ENCODE results near the gene HES1.

Gene HES1

DNA sequence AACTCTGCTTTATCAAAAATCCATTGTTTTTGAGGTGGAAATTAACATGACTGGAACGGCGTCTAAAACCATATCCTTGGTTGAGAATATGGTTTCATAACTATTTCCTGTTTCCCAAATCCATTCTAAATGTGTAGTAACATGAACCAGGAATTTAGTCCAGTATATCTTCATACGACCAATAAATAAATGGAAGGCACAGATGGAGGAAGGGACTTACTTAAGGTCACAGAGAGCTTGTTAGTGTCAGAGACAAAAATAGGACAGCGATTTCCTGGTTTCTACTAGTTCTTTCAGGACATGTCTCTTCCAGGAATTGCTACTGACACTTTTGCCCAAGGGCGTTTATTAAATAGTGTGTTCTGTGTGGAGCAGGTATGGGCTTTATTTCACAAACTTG lies 41.2 kb downstream of the HES1 start:
- H3K9me3 ChIP-seq (ENCODE audit: control insufficient read depth in 1 of 2, low read length in 2 of 2): no peaks in the 10 kb centered on the region
- no peaks in the 10 kb centered on the region for H3K36me3 ChIP-seq (ENCODE audit: control insufficient read depth in 1 of 2, insufficient read depth in 2 of 2, low read length in 2 of 2)
- H3K4me3 ChIP-seq (ENCODE audit: low read depth in 1 of 2, low read length in 2 of 2): no peak overlapping the region
- H3K27ac ChIP-seq (ENCODE audit: low read depth, low read length): no peak overlapping the region
- H3K27me3 ChIP-seq (ENCODE audit: control insufficient read depth in 1 of 2, insufficient read depth in 2 of 2, low read length in 2 of 2): no peaks in the 10 kb centered on the region
- no peaks in the 10 kb centered on the region for H3K4me1 ChIP-seq (ENCODE audit: control insufficient read depth in 1 of 2, insufficient read depth in 2 of 2, low read length in 2 of 2)
- H3K9ac ChIP-seq (ENCODE audit: low read depth in 1 of 2, low read length in 2 of 2): no peak overlapping the region

DNA sequence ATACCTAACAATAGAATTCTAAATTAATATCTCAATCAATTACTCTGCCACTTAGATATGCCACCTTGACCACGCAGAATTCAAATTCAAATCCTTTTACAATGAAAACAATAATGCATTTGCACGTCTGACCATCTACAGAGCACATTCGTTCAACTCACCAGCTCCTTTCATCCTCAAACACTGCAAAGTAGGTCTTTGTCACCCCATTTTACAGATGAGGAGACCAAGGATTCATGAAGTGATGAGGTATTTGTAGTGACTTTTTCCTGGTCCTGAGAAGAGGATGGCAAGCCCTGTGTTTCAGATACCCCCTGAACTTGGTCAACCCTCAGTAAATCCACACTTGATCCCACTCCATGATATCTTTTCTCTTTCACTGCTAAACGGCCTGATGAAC lies 42.2 kb downstream of the HES1 start:
- H3K4me1 ChIP-seq (ENCODE audit: control insufficient read depth in 1 of 2, insufficient read depth in 2 of 2, low read length in 2 of 2): no peaks in the 10 kb centered on the region
- H3K9me3 ChIP-seq (ENCODE audit: control insufficient read depth in 1 of 2, low read length in 2 of 2): no peaks in the 10 kb centered on the region
- no peaks in the 10 kb centered on the region for H3K36me3 ChIP-seq (ENCODE audit: control insufficient read depth in 1 of 2, insufficient read depth in 2 of 2, low read length in 2 of 2)
- no peak overlapping the region for H3K4me3 ChIP-seq (ENCODE audit: low read depth in 1 of 2, low read length in 2 of 2)
- H3K27ac ChIP-seq (ENCODE audit: low read depth, low read length): no peak overlapping the region
- no peaks in the 10 kb centered on the region for H3K27me3 ChIP-seq (ENCODE audit: control insufficient read depth in 1 of 2, insufficient read depth in 2 of 2, low read length in 2 of 2)
- H3K9ac ChIP-seq (ENCODE audit: low read depth in 1 of 2, low read length in 2 of 2): no peak overlapping the region

DNA sequence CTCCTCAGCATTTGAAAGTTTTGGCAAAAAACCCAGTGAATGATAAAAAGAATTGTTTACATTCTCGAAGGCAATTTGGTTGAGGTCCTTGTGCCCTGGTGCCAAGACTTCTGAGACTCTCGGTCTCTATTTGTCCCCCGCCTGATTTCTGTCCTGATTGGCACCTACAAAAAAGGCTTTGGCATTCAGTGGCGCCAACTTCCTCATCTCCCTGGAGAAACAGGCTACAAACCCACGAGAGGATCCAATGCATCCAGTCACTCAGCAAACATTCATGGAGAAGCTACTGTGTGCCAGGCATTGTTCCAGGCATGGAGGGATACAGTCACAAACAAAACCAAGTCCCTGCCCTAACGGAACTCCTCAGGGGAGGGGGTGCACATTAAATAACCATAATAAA lies 42.7 kb downstream of the HES1 start:
- no peaks in the 10 kb centered on the region for H3K4me1 ChIP-seq (ENCODE audit: control insufficient read depth in 1 of 2, insufficient read depth in 2 of 2, low read length in 2 of 2)
- H3K36me3 ChIP-seq (ENCODE audit: control insufficient read depth in 1 of 2, insufficient read depth in 2 of 2, low read length in 2 of 2): no peaks in the 10 kb centered on the region
- H3K27me3 ChIP-seq (ENCODE audit: control insufficient read depth in 1 of 2, insufficient read depth in 2 of 2, low read length in 2 of 2): no peaks in the 10 kb centered on the region

DNA sequence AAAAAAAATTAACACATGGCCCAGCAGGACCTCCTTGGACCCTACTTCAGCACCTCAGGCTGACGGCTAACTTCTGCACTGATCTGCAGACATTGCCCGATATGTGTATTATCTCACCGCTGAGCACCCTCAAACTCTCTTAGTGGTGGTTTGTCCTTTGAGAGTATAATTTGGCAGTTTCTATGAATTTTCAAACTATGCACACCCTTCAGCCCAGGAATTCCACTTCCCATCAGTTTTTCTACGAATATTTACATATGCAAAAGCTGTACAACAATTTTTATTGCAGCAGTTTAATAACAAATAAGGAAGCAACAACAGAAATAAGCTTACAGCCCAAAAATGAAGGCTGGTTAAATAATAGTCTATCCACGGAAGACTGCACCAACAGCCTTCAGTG lies 44.6 kb downstream of the HES1 start:
- no peaks in the 10 kb centered on the region for H3K27me3 ChIP-seq (ENCODE audit: control insufficient read depth in 1 of 2, insufficient read depth in 2 of 2, low read length in 2 of 2)
- no peaks in the 10 kb centered on the region for H3K9me3 ChIP-seq (ENCODE audit: control insufficient read depth in 1 of 2, low read length in 2 of 2)
- no peak overlapping the region for H3K4me3 ChIP-seq (ENCODE audit: low read depth in 1 of 2, low read length in 2 of 2)
- no peaks in the 10 kb centered on the region for H3K36me3 ChIP-seq (ENCODE audit: control insufficient read depth in 1 of 2, insufficient read depth in 2 of 2, low read length in 2 of 2)
- H3K27ac ChIP-seq (ENCODE audit: low read depth, low read length): no peak overlapping the region
- H3K4me1 ChIP-seq (ENCODE audit: control insufficient read depth in 1 of 2, insufficient read depth in 2 of 2, low read length in 2 of 2): no peaks in the 10 kb centered on the region
- H3K9ac ChIP-seq (ENCODE audit: low read depth in 1 of 2, low read length in 2 of 2): no peak overlapping the region

More for the DNA sequence above, 42.7 kb downstream of the HES1 start:
- Histone ChIP-seq H3K9ac (ENCODE audit: low read depth in 1 of 2, low read length in 2 of 2) (no peak overlapping the region), H3K27ac (ENCODE audit: low read depth, low read length) (no peak overlapping the region), H3K4me3 (ENCODE audit: low read depth in 1 of 2, low read length in 2 of 2) (no peak overlapping the region), H3K9me3 (ENCODE audit: control insufficient read depth in 1 of 2, low read length in 2 of 2) (no peaks in the 10 kb centered on the region)

DNA sequence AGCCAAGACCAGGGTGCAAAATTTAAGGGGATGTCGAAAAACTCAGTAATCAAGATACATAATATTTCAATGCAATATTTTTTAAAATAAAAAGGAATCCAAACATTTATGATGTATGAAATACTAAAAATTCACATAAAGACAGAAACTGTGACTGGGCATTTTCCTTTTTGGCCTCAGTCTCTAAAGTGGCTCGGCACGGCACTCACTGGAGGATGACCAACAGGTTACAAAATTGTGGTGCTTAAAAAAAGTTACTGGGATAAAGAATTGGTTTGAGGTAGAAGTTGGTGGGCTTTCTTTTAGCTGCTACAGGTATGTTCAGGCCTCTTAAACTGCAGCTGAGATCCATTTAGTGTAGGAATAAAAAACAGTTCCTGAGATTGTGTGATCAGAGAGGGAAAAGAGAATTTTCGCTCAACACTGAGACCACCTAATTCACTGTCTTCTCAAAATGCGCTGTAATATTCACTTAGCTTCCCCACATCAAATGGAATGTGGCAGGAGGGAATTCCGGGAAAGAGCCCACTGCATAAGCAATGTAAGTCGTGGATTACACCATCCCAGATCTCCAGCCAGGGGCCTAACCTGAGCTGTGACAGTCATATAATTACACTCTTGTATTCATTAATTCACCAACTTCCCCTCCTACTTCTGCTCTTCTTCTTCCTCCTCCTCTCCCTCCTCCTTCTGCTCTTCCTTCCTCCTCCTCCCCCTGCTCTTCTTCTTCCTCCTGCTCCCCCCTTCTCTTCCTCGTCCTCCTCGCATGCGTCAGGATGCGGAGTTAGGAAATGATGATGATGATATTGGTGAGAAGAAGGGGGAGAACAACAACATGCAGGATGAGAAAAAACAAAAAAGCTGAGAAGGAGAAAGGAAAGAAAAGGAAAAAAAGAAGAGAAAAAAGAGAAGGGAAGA lies 45.9 kb downstream of the HES1 start:
- H3K27me3 ChIP-seq (ENCODE audit: control insufficient read depth in 1 of 2, insufficient read depth in 2 of 2, low read length in 2 of 2): no peaks in the 10 kb centered on the region
- no peak overlapping the region for H3K9ac ChIP-seq (ENCODE audit: low read depth in 1 of 2, low read length in 2 of 2)
- H3K9me3 ChIP-seq (ENCODE audit: control insufficient read depth in 1 of 2, low read length in 2 of 2): no peaks in the 10 kb centered on the region
- H3K4me1 ChIP-seq (ENCODE audit: control insufficient read depth in 1 of 2, insufficient read depth in 2 of 2, low read length in 2 of 2): no peaks in the 10 kb centered on the region
- H3K27ac ChIP-seq (ENCODE audit: low read depth, low read length): no peak overlapping the region
- H3K36me3 ChIP-seq (ENCODE audit: control insufficient read depth in 1 of 2, insufficient read depth in 2 of 2, low read length in 2 of 2): no peaks in the 10 kb centered on the region
- H3K4me3 ChIP-seq (ENCODE audit: low read depth in 1 of 2, low read length in 2 of 2): no peak overlapping the region

DNA sequence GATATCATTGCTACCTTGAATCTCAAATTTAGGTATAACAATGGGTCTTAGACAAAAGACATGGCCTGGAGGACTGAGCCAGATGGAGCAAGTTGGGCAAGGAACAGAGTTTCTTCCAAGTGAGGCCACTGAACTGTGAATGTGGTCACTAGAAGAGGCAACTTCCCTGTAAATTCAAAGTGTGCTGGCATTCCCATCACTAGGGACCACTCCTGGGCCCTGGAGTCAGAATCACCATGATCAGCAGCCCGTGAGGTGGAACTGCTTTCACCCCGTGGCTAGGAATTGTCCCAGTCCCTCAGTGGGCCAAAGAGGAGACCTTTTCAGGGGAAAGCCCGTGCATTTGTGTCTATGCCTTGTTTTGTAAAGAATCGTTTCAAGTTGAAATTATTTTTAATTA lies 47.3 kb downstream of the HES1 start:
- Histone ChIP-seq H3K36me3 (ENCODE audit: control insufficient read depth in 1 of 2, insufficient read depth in 2 of 2, low read length in 2 of 2) (no peaks in the 10 kb centered on the region), H3K9ac (ENCODE audit: low read depth in 1 of 2, low read length in 2 of 2) (no peak overlapping the region), H3K4me3 (ENCODE audit: low read depth in 1 of 2, low read length in 2 of 2) (no peak overlapping the region), H3K27ac (ENCODE audit: low read depth, low read length) (no peak overlapping the region), H3K4me1 (ENCODE audit: control insufficient read depth in 1 of 2, insufficient read depth in 2 of 2, low read length in 2 of 2) (no peaks in the 10 kb centered on the region), H3K9me3 (ENCODE audit: control insufficient read depth in 1 of 2, low read length in 2 of 2) (no peaks in the 10 kb centered on the region), H3K27me3 (ENCODE audit: control insufficient read depth in 1 of 2, insufficient read depth in 2 of 2, low read length in 2 of 2) (no peaks in the 10 kb centered on the region)

DNA sequence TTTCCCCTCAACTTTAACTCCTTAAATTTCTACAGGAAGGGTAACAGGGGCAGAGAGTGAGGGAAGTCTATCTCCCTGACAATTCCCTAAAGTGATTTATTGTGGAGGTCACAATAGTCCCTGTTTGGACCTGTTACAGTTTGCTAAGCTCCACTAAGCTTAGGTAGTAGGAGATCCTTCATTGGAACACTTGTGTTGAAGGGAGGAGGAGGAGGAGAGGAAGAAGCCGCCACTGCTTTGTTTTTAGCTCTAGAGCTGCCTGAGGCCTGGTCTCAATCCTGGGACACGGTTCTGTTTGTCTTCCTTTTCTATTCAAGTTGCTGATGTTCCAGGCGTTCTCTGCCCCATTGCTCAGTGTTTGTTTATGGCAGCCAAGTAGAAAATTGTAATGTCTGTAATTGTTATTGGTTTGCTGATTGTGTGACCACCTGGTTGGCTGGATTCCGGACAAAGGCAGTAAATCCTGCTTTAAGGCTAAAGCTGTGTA lies 48.4 kb downstream of the HES1 start:
- H3K9ac ChIP-seq (ENCODE audit: low read depth in 1 of 2, low read length in 2 of 2): no peak overlapping the region
- H3K27me3 ChIP-seq (ENCODE audit: control insufficient read depth in 1 of 2, insufficient read depth in 2 of 2, low read length in 2 of 2): no peaks in the 10 kb centered on the region
- H3K4me1 ChIP-seq (ENCODE audit: control insufficient read depth in 1 of 2, insufficient read depth in 2 of 2, low read length in 2 of 2): no peaks in the 10 kb centered on the region
- no peaks in the 10 kb centered on the region for H3K36me3 ChIP-seq (ENCODE audit: control insufficient read depth in 1 of 2, insufficient read depth in 2 of 2, low read length in 2 of 2)
- no peaks in the 10 kb centered on the region for H3K9me3 ChIP-seq (ENCODE audit: control insufficient read depth in 1 of 2, low read length in 2 of 2)
- no peak overlapping the region for H3K27ac ChIP-seq (ENCODE audit: low read depth, low read length)
- H3K4me3 ChIP-seq (ENCODE audit: low read depth in 1 of 2, low read length in 2 of 2): no peak overlapping the region

DNA sequence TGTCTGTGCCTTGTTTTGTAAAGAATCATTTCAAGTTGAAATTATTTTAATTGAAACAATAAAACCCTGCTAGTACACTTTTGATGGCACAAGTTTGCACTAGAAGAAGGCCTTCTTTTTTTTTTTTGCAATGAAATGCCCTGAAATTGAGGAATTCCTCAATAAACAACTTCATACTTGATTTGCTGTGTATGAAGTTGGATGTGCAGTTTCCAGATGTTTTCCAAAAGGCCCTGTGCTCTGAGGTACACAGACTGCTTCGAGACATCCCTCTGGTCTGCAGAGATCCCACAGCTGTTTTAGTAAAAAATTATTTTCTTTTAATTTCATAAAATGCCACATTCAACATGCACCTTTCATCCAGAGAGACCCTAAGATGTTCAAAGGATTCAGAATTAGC lies 48.9 kb downstream of the HES1 start:
- Histone ChIP-seq H3K9me3 (ENCODE audit: control insufficient read depth in 1 of 2, low read length in 2 of 2) (no peaks in the 10 kb centered on the region), H3K27ac (ENCODE audit: low read depth, low read length) (no peak overlapping the region), H3K4me1 (ENCODE audit: control insufficient read depth in 1 of 2, insufficient read depth in 2 of 2, low read length in 2 of 2) (no peaks in the 10 kb centered on the region), H3K36me3 (ENCODE audit: control insufficient read depth in 1 of 2, insufficient read depth in 2 of 2, low read length in 2 of 2) (no peaks in the 10 kb centered on the region), H3K9ac (ENCODE audit: low read depth in 1 of 2, low read length in 2 of 2) (no peak overlapping the region), H3K27me3 (ENCODE audit: control insufficient read depth in 1 of 2, insufficient read depth in 2 of 2, low read length in 2 of 2) (no peaks in the 10 kb centered on the region), H3K4me3 (ENCODE audit: low read depth in 1 of 2, low read length in 2 of 2) (no peak overlapping the region)

DNA sequence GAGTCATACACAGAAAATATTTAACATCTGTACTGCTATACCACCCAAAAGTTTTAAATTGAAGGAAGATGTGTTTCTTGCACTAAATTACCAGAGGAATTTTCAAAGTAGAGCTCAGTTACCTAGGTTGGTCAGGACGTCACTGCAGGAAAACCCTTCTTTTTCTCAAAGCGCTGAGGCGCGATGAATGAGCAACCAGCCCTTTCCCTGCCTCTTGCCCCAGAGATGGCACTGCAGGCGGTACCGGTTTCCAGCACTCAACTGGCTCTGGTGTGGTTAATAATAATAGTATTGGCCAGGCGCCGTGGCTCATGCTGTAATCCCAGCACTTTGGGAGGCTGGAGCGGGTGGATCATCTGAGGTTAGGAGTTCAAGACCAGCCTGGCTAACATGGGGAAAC lies 49.3 kb downstream of the HES1 start:
- Histone ChIP-seq H3K4me1 (ENCODE audit: control insufficient read depth in 1 of 2, insufficient read depth in 2 of 2, low read length in 2 of 2) (no peaks in the 10 kb centered on the region), H3K4me3 (ENCODE audit: low read depth in 1 of 2, low read length in 2 of 2) (no peak overlapping the region), H3K9ac (ENCODE audit: low read depth in 1 of 2, low read length in 2 of 2) (no peak overlapping the region), H3K36me3 (ENCODE audit: control insufficient read depth in 1 of 2, insufficient read depth in 2 of 2, low read length in 2 of 2) (no peaks in the 10 kb centered on the region), H3K27ac (ENCODE audit: low read depth, low read length) (no peak overlapping the region), H3K27me3 (ENCODE audit: control insufficient read depth in 1 of 2, insufficient read depth in 2 of 2, low read length in 2 of 2) (no peaks in the 10 kb centered on the region), H3K9me3 (ENCODE audit: control insufficient read depth in 1 of 2, low read length in 2 of 2) (no peaks in the 10 kb centered on the region)

DNA sequence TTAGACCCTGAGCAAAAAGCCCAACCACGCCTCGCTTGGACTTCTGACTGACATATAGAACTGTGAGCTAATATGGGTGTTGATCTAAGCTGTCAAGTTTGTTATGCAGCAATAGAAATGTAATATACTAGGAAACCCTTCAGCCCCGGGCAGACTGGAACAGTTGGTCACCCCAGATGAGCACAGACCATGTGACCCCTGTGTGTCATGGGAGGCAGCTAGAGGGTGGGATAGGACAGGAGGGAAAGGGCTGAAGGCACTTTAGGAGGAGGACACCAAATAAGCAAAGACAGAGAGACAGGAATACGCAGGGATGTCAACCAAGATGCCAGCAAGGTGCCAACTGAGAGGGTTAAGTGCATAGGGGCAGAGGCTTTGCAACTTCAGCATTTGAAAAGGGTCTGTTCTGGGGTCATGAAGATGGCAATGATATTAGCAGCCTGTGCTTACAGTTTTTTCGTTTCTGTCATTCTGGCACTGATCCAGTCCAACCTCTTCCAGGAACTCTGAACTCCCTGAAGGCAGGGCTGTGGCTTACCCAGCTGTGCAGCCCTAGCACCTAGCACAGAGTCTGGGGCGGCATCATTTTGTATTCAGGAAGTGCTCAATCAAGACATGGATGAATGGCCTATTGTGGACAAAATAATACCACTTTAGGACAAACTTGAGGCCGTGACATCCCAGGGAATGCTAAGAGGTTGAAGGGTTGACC lies 51.4 kb downstream of the HES1 start:
- no peaks in the 10 kb centered on the region for H3K9me3 ChIP-seq (ENCODE audit: control insufficient read depth in 1 of 2, low read length in 2 of 2)
- H3K4me3 ChIP-seq (ENCODE audit: low read depth in 1 of 2, low read length in 2 of 2): no peak overlapping the region
- H3K36me3 ChIP-seq (ENCODE audit: control insufficient read depth in 1 of 2, insufficient read depth in 2 of 2, low read length in 2 of 2): no peaks in the 10 kb centered on the region
- H3K27ac ChIP-seq (ENCODE audit: low read depth, low read length): no peak overlapping the region
- H3K4me1 ChIP-seq (ENCODE audit: control insufficient read depth in 1 of 2, insufficient read depth in 2 of 2, low read length in 2 of 2): no peaks in the 10 kb centered on the region
- H3K27me3 ChIP-seq (ENCODE audit: control insufficient read depth in 1 of 2, insufficient read depth in 2 of 2, low read length in 2 of 2): no peaks in the 10 kb centered on the region
- no peak overlapping the region for H3K9ac ChIP-seq (ENCODE audit: low read depth in 1 of 2, low read length in 2 of 2)
